Fibroblast of lung (primary cell): Measurements from ENCODE around the gene ERCC6L2. TPM values are rescaled to one million over a fixed set of nuclear protein-coding genes. Genes with fewer than 3 reads are reported as not detected.

Experiments
- DNase-seq, 2 donors: peaks; one replicate each; pipeline versions ENCODE4 v3.0.0 to v3.0.0-alpha.2; 2010; ENCODE audit warnings: low read depth in 2 of 2
- H2AFZ ChIP-seq: 2 replicates; pipeline ENCODE4 v1.5.1; 2012; ENCODE audit warnings: low read length, control low read depth, inconsistent platforms
- H3K27ac ChIP-seq: 2 replicates; pipeline ENCODE4 v1.5.1; 2011; ENCODE audit warnings: low read length, control low read depth; ENCODE audit not compliant: insufficient read depth
- H3K27me3 ChIP-seq: 2 replicates; pipeline ENCODE4 v1.5.1; 2011; ENCODE audit warnings: mild to moderate bottlenecking, low read length; ENCODE audit not compliant: control insufficient read depth, insufficient read depth
- H3K36me3 ChIP-seq: 2 replicates; pipeline ENCODE4 v1.5.1; 2011; ENCODE audit warnings: low read length; ENCODE audit not compliant: control insufficient read depth, insufficient read depth
- H3K4me1 ChIP-seq: 2 replicates; pipeline ENCODE4 v1.5.1; 2011; ENCODE audit warnings: low read length; ENCODE audit not compliant: control insufficient read depth, insufficient read depth; ENCODE audit errors: extremely low read depth
- H3K4me2 ChIP-seq: 2 replicates; pipeline ENCODE4 v1.5.1; 2011; ENCODE audit warnings: low read length, control low read depth; ENCODE audit not compliant: insufficient read depth; ENCODE audit errors: extremely low read depth
- H3K4me3 ChIP-seq, 4 experiments: fragments of 200-600 bp in 1 of 4; sonication (generic) in 1 of 4; replicated peaks in 1 of 4; 2 replicates each; pipeline ENCODE4 v1.5.1; 2011 to 2016; ENCODE audit warnings: low read length in 4 of 4, low read depth in 3 of 4, mild to moderate bottlenecking in 3 of 4, control low read depth in 2 of 4, inconsistent platforms in 1 of 4, mixed read lengths in 1 of 4; ENCODE audit not compliant: insufficient read depth in 1 of 4; ENCODE audit errors: control extremely low read depth in 1 of 4
- H3K79me2 ChIP-seq: 2 replicates; pipeline ENCODE4 v1.5.1; 2012; ENCODE audit warnings: mild to moderate bottlenecking, low read length, inconsistent platforms; ENCODE audit not compliant: control insufficient read depth, insufficient read depth
- H3K9ac ChIP-seq: 2 replicates; pipeline ENCODE4 v1.5.1; 2011; ENCODE audit warnings: mild to moderate bottlenecking, low read length, control low read depth; ENCODE audit not compliant: insufficient read depth
- H3K9me3 ChIP-seq: 2 replicates; pipeline ENCODE4 v1.5.1; 2012; ENCODE audit warnings: low read depth, low read length; ENCODE audit not compliant: control insufficient read depth, insufficient read depth
- H4K20me1 ChIP-seq: 2 replicates; pipeline ENCODE4 v1.5.1; 2011; ENCODE audit warnings: low read length; ENCODE audit not compliant: control insufficient read depth, insufficient read depth; ENCODE audit errors: extremely low read depth
- EZH2 ChIP-seq: IDR thresholded peaks from 2 replicates; pipeline ENCODE4 v1.5.1; 2012; ENCODE audit warnings: low read length, control low read depth, mild to moderate bottlenecking; ENCODE audit errors: missing control alignments
- polyA plus RNA-seq, 2 donors: library from polyadenylated mRNA; depleted of rRNA in 1 of 2; stranded (reverse) in 1 of 2; unstranded in 1 of 2; fragments of >200 nt; gene quantifications; 2 replicates each; pipeline ENCODE4 v1.2.1, GENCODE V29; 2011 to 2012; ENCODE audit warnings: missing spikeins in 1 of 2
- total RNA-seq: library from RNA; depleted of rRNA; stranded (reverse); fragments of >200 nt; gene quantifications from 2 replicates; pipeline ENCODE4 v1.2.1, GENCODE V29; 2014
- TF ChIP-seq, protein P1 (sequence below), 2 donors: IDR thresholded peaks in 1 of 2; conservative IDR thresholded peaks in 1 of 2; 1 replicate in 1 of 2; 2 replicates in 1 of 2; pipeline ENCODE4 v1.5.1; 2011 to 2012; ENCODE audit warnings: low read length in 2 of 2, control low read depth in 1 of 2, inconsistent platforms in 1 of 2, low read depth in 1 of 2, mild to moderate bottlenecking in 1 of 2

ERCC6L2 gene
- total and polyA plus RNA-seq, 2 donors (not counting 1 experiment from before 2014, with no cell fraction given) = 45.0 to 117 TPM

- Histone ChIP-seq H3K9ac (no peak overlapping the region), H3K4me1 (no peaks in the 10 kb centered on the region), H4K20me1 (no peaks in the 10 kb centered on the region), H3K79me2 (no peaks in the 10 kb centered on the region), H2AFZ (no peak overlapping the region), H3K36me3 (no peaks in the 10 kb centered on the region), H3K4me2 (no peak overlapping the region), H3K27me3 (no peaks in the 10 kb centered on the region), H3K27ac (no peak overlapping the region), H3K4me3 (no peak overlapping the region), H3K9me3 (no peaks in the 10 kb centered on the region)
- TF ChIP-seq EZH2 = no peak
- TF ChIP-seq, protein P1, sequence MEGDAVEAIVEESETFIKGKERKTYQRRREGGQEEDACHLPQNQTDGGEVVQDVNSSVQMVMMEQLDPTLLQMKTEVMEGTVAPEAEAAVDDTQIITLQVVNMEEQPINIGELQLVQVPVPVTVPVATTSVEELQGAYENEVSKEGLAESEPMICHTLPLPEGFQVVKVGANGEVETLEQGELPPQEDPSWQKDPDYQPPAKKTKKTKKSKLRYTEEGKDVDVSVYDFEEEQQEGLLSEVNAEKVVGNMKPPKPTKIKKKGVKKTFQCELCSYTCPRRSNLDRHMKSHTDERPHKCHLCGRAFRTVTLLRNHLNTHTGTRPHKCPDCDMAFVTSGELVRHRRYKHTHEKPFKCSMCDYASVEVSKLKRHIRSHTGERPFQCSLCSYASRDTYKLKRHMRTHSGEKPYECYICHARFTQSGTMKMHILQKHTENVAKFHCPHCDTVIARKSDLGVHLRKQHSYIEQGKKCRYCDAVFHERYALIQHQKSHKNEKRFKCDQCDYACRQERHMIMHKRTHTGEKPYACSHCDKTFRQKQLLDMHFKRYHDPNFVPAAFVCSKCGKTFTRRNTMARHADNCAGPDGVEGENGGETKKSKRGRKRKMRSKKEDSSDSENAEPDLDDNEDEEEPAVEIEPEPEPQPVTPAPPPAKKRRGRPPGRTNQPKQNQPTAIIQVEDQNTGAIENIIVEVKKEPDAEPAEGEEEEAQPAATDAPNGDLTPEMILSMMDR (conservative IDR thresholded peaks at IDR 0.05 in 1 of 2, IDR thresholded peaks at IDR 0.05 in 1 of 2; ENCODE audit: low read depth in 1 of 2, low read length in 2 of 2) = no peak
- DNase-seq = no peak
Measured at GRCh38 chr9:95979446-95979845, 104.0 kb downstream of the ERCC6L2 start.

DNA sequence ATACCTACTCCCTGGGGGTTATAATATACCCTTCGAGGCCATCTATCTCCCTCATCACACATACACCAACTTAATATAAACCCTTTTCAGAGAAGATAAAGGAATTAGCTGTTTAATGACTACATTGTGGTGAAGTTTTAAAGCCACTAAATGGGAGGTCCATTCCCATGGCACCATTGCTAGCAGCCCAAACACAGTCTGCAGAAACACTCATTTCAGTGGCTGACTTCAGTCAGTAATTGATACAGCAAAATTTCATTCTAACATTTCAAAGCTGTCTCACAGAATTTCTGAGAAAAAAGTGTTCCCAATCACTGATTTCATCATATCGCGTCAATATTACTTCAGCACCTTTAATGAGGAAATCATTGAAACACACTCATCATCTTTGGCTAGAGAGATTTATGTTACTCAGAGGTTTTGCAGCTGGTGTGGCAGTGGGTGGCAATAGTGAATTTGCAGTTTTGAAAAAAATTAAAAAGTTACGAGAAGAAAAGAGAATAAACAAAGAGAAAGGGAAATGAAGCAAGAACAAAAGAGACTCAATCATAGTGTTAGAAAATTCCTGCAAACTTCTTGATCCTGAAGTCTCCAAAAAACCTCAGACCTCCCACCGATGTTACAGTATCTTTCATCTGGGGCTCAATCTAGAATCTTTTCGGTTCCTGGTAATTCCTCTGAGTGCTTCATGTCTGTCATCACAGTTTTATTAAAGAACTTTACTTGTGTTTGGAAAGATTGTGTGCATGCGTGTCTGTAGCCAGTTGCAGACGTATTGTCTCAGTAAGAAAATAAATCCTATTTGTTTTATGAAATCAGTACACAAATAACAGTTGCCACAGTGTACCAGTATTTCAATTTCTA lies 105.0 kb downstream of the ERCC6L2 start:
- Histone ChIP-seq H3K4me2 (no peak overlapping the region), H3K4me3 (no peak overlapping the region), H2AFZ (no peak overlapping the region), H3K27me3 (no peaks in the 10 kb centered on the region), H3K27ac (no peak overlapping the region), H3K9ac (no peak overlapping the region), H3K36me3 (no peaks in the 10 kb centered on the region), H3K9me3 (no peaks in the 10 kb centered on the region), H4K20me1 (no peaks in the 10 kb centered on the region), H3K79me2 (no peaks in the 10 kb centered on the region), H3K4me1 (no peaks in the 10 kb centered on the region)
- TF ChIP-seq, protein P1 (conservative IDR thresholded peaks at IDR 0.05 in 1 of 2, IDR thresholded peaks at IDR 0.05 in 1 of 2; ENCODE audit: low read depth in 1 of 2, low read length in 2 of 2) = no peak
- TF ChIP-seq EZH2 = no peak
- DNase-seq = peak in 1 of 2 donors; percentile 86

DNA sequence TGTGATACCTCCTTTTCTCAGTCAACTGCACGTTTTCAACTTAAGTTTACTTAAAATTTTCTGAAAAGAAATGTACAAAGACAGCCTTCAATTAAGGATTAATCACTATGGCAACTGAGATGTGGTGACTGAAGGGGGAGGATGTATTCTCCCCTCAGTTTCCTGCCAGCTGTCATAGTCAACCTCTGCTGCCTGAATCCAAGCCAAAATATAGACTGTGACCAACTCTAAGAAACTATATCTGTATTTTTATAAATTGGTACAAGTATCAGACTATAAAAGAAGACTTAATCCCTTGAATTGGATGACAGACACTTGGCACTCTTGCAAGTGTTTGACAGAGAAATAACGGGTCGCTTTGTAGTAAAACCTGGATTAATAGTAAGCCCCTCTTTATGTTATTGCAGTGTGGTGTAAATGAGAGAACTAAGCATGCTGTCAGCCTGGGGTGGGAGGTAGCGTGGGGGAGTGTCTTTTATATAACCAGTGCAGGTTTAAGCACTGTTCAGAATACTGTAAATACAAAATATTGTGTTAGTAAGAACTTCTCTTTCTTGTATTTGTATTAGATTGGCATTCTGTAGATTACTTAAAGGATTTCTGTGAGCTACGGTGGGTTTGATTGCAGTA lies 106.4 kb downstream of the ERCC6L2 start:
- Histone ChIP-seq H3K4me1 (no peaks in the 10 kb centered on the region), H4K20me1 (no peaks in the 10 kb centered on the region), H3K27ac (no peak overlapping the region), H3K9me3 (no peaks in the 10 kb centered on the region), H3K4me2 (no peak overlapping the region), H3K27me3 (no peaks in the 10 kb centered on the region), H3K9ac (no peak overlapping the region), H3K79me2 (no peaks in the 10 kb centered on the region), H3K36me3 (no peaks in the 10 kb centered on the region), H3K4me3 (no peak overlapping the region), H2AFZ (no peak overlapping the region)
- no peak for DNase-seq
- no peak for TF ChIP-seq EZH2
- TF ChIP-seq, protein P1 (conservative IDR thresholded peaks at IDR 0.05 in 1 of 2, IDR thresholded peaks at IDR 0.05 in 1 of 2; ENCODE audit: low read depth in 1 of 2, low read length in 2 of 2) = no peak
